SIG-M5 (cell line): ENCODE results near the gene CAPN8.
A peak's percentile ranks its signal among the peaks of the same experiment; 100 is the strongest.

Source experiments
- DNase-seq: peaks from one replicate; lab custom pipeline; 2025; lab: John Stamatoyannopoulos, UW

Gene CAPN8

DNA sequence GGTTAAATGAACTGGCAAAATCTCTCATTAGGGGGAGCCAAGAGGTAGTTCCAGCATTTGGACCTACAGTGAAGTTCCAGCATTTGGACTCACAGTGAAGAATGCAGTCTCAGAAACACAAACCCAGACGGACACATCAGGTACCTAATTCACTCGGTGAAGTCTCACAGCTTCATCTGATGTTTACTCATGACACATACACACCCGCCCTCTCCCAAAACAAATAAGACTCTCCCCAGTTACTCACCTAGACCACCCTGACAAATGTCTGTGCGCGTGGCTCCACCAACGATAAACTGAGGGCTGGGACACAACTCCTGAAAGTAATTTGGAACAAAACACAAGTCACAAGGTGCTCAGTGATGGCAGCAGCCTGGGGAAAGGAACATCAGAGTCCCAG lies 11.4 kb downstream of the CAPN8 start:
- DNase-seq: no peak

DNA sequence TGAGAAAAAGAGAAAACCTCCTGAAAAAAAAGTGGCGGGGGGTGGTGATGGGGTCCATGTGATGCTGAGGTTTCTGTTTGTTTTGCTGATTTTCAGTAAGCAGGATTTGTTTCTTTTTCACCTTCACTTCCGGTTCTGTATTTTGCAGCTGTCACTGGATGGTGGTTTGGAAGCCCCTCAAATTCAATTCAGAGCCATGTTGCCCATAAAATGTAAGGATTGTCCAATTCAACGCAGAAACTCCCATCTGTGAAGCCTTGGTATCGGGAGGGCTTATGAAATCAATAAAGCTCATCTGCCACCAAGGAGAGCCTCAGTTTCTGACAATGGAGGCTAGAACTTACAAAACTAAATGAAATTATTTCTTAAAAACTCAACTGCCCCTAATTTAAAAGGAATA lies 12.1 kb downstream of the CAPN8 start:
- DNase-seq: no peak

DNA sequence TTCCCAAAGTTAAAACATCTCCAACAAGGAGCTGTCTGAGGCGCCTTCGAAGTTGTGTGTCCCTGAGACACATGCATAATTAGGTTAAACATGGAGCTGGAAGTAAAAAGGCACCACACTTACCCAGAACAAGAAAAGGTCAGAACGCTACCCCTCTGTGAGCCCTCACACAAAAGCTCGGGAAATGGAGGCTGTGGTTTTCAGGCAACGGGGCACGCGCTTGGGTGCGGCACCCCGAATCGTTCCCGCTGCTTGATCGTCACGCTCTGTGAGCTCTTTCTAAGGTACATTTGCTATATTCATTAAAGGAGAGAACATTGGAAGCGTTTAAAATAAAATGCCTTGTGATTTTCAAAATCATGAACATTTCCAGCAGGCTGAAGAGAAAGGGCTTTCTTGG lies 12.5 kb downstream of the CAPN8 start:
- DNase-seq: no peak

DNA sequence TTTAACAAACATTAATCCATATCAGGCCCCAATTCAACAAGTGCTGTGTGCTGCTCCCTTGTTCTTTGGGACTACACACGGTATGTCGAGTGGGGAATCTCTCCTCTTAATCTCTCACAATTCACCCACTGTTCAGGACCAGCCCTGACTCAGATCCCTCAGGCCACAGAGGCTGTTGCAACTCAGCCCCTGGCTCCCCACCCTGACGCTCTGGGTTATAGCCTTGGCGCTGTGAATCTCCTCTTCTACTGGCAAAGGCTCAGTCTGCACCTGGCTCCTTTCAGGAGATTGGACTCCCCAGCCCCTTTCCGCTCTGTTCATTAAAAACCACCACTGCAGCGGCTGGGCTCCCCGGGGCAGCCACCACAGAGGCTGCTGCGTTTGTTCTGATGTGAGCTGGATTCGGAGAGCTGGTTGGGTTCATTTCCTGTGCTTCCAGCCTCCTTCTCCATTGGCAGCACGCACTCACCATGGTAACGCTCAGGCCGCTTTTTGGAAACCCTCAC lies 13.0 kb downstream of the CAPN8 start:
- no peak for DNase-seq

GRCh38 chr1:223651291-223651991 lies 14.1 kb downstream of the CAPN8 start:
- DNase-seq: no peak

DNA sequence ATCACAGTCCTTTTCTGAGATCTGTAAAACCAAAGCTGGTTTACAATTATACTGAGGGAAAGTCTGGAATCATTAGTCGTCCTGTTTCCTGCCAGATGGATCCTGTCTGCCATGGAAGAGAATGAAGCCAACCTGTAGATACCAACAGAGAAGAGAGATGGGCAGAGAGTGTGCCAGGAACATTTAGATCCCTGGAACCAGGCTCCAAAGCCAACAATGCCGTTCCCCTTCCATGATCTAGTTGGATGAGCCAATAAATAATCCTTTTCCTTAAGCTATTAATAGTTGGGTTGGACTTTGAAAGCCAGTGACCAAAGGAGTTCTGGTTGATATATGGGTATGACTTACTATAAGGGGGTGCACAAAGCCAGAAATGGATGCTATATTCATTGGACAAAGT lies 15.0 kb downstream of the CAPN8 start:
- no peak for DNase-seq

- DNase-seq: no peak
Measured at GRCh38 chr1:223649222-223649621, 16.3 kb downstream of the CAPN8 start.

DNA sequence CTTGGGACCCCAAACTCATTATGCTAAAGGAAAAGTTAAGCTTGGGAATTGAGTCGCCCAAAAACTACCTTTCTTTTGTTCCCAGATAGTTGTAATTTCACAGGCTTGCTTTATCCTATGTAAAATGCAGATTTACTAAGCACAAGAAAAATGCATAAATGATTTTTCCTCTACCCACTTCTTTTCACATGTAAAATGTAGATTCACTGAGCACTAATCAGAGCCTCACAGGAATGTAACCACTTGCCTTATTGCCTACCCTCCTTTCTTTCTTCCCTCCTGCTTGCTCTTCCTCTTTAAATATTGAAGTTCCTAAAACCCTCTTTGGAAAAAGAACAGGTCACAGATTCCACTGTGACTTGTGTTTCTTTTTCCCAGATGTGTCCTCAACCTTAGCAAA lies 18.3 kb downstream of the CAPN8 start:
- no peak for DNase-seq

DNA sequence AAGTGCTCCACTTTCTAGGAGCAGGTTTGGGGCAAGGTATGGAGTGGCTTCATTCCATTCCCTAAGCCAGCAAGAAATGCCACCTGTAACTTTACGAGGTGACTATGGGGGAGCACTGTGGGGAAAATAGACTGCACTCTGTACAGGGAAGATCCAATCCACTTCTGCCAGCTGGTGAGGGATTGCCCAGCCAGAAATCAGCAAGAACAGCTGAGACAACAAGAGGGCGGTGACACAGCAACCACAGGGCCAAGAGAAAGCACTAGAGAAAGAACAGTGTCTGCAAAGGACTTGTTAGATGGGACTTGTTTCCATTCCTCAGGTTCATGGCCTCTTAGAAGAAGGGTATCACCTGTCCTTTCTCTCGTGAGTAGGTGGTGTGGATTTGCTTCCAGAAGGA lies 19.6 kb downstream of the CAPN8 start:
- DNase-seq: no peak

DNA sequence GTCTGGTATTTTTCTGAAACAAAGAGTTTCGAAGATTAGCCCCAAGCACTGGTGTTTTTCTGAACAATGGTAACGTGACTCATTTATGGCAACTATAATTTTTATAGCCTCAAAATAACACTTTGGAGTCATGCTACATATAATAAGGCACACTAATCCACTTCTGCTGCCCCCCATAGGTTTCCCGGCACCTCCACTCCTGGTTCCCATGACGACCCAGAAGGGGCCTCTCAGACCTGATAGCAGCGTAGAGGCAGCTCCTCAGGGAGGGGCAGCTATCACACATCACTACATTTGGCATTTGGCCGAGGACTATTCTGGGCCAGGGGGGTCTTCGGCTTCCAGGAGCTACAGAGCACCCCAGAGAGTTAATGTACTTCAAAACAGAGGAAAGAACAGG lies 23.3 kb downstream of the CAPN8 start:
- DNase-seq: no peak

- no peak for DNase-seq
Measured at GRCh38 chr1:223641523-223642039, 23.9 kb downstream of the CAPN8 start.

DNA sequence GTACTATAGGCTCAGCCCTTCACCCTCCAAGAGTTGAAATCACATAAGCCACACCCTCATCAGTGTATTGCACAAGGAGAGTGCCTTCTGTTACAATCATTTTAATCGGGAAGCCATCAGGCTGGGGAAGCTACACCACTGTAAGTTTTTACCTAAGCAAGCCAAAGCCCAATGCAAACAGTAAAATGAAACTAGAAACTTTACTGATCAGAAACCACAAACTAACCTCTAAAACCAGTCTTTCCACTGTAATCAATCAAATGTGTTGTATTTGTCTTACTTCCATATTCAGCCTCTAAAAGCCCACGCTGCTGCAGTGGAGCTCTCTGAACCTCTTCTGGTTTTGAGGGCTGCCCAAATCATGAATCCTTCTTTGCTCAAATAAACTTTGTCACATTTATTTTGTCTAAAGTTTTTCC lies 26.2 kb downstream of the CAPN8 start:
- DNase-seq: no peak

DNA sequence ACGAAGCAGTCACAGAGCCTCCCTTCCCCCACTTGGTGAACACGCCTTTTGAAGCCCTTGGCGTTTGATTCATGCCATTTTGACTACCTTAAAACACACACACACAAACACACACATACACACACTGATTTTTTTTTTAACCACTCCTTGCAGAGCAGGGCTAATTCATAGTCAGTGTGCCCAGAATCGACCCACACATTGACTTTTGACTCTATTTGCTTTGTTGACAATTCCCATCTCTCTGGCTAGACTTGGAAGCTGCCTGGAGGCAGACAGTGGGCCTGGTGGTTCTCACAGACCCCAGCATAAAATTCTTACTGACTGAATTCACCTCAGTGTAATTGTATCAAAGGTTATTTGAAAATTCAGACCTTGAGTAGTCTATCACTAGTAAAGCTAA lies 30.3 kb downstream of the CAPN8 start:
- DNase-seq: no peak

- DNase-seq: no peak
Measured at GRCh38 chr1:223634423-223634822, 31.1 kb downstream of the CAPN8 start.

DNA sequence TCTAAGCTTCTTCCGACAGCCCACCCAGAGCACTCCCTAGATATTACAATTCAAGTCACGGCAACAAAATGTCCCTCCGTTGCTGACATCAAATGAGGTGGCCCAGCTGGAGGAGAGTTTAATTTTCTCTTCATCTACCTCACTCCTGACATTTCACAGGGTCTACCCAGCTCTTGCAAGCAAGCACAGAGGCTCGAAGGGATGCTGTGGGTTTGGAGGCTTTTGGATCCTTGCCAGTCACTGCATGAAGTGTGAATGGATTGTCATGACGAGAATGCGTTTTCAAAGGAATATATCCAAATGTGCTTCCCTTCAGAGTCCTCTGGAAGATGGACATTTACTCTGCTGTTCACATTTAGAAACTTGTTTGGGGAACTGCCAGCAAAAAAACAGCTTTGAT lies 33.5 kb downstream of the CAPN8 start:
- no peak for DNase-seq

- no peak for DNase-seq
Measured at GRCh38 chr1:223631473-223631872, 34.0 kb downstream of the CAPN8 start.

DNA sequence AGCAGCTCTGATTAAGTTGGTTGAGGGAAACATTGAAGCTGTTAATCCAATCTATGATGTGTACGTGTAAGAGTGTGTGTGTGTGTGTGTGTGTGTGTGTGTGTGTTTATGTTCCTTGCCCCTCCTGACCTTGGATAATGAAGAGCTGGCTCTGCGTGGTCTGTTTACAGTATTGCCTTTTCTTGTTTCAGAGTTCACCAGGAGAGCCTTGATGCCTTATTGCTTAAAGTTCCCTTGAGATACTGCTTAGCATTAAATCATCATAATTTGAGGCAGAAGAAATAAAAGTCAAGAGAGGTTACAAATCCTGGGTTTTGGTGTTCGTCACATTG lies 36.4 kb downstream of the CAPN8 start:
- no peak for DNase-seq

DNA sequence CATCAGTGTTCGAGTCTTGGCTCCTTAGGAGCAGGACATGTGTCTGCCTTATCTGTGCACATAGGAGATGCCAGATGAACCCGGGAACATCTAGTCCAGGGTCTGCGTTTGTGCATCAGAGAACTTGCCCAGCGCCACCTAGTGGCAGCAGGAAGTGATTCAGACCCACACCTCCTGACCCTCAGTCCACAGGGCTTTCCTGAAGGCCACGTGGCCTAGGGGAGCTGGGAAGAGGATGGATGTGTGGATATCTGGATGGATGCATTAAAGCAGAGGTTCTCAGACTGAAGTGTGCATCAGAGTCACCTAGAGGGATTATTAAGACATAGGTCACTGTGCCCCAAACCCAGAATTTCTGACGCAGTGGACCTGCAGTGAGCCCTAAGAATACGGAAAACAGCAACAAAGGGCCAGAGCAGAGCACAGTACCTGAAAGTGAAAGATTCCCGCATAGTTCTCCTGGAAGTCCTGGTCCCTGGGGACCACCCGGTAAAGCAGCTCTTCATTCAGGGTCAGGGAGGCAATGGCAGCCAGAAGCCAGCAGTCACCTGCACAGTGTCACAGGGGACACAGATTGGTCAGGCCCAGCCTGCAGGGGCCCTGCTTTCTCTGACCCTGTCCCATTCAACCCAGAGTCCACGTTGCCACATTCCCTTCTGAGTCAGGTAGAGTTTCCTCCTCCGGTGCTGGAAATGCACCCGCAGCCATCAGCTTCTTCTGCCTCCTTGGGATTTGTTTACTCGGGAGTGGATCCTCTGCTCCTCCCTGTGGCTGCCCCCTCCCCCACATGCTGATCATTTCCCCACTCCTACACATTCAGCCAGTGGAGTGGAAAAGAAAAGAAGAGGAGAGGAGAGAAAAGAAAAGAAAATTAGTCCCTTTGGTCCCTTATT lies 37.0 kb downstream of the CAPN8 start:
- DNase-seq: no peak

DNA sequence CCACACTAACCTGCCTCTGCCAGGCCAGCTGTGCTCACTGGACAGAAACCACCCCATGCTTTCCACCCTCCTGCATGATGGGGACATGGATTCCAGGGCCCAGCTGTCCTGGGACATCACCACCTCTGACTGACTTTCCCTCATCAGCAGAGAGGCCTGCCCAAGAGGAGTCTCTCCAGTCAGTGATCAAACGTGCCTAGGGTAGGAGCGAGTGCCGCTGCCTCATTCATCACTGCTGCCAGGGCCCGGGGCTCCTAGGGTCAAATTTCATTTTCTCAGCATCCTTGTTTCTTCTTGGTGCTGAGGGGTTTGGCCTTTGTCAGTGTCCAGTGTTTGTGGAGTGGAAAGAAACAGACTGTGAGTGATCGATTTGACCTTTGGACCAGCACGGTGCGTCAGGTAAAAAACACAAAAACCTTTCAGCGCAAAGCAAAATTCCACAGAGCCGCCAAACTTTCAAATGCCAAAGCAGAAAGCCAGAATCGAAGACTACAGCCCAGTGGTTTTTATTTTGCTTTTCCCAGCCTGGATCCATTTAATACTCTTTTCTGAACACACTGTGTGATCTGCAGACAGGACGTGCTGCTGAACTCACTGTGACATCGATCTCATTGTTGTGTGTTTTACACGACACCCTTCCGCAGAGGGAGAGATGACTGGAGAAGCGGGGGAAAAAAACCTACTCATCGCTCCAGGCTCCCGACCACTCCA lies 43.2 kb downstream of the CAPN8 start:
- DNase-seq: no peak

DNA sequence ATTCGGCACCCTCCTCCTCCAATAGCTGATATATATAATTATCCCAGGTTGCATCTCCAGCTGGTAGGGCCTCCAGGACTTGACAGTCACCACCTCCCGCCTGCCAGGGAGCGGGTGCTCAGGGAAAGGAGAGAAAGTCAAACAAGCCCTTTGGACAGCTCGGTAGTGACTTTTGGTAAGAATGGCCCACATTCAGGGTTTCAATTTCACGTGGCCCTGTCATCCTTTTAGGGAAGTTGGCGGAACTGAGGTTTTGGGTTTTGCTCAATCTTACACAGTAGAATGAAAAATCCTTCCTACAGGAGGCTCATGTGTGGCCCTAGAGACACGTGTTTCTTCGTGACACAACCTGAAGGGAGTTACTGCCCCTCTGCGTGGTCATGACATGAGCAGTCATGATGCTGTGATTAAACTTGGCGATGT lies 44.2 kb downstream of the CAPN8 start:
- peak; percentile 69 for DNase-seq

DNA sequence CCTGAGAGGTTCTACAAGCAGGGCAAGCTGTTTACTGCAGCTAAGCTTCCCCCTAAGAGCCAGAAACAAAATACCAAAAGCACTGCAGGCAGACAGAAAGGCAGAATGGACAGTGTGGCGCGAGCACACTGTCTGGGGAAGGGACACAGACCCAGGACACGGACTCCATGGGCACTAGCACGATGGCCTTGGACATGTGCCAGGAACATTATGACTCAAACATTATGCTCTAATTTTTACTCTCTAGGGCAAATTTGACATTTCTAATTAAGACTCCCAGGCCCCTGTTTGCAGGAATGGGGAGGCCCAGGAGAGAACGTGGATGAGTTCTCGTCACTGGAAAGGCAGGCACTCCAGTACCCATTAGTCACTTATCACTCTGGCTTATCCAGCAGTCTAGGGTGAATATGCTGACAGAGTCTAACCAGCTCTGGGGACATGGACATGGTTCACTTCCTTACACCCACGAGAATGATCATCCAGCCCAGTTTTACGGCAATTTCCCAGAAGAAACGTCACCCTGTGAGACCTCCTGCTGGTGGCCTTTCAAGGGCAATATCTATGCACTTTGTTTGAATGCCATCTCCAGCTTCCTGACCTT lies 45.1 kb downstream of the CAPN8 start:
- no peak for DNase-seq

DNA sequence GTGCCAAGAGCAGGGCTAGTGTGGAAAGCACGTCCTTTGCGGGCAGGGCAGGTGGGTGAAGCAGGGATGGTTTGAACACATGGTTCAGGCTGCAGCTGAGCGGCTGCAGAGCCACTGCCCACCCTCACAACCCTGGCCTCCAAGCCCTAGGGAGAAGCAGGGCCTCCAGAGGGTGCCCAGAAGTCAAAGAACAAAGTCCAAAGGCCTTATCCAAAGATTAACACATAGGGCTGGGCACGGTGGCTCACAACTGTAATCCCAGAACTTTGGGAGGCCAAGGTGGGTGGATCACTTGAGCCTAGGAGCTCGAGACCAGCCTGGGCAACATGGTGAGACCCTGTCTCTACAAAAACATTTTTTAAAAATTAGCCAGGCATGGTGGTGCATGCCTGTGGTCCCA lies 46.8 kb downstream of the CAPN8 start:
- no peak for DNase-seq
